Right ventricle myocardium superior (tissue), 1 donor: ENCODE measurements around the gene CA9. TPM values are rescaled to one million over a fixed set of nuclear protein-coding genes. Genes with fewer than 3 reads are reported as not detected.
A peak's percentile ranks its signal among the peaks of the same experiment; 100 is the strongest.

Experiments
- ATAC-seq: fragments of 200-7000 bp; cut with Tn5 transposase; one replicate; pipeline ENCODE4 v1.9.1; 2020; ENCODE audit warnings: mild to moderate bottlenecking; ENCODE audit not compliant: poor library complexity
- DNase-seq: peaks from one replicate; pipeline ENCODE4 v3.0.0-alpha.2; 2020
- intact Hi-C: fragments of 100-400 bp; cut with DNase I; formaldehyde crosslinking; loops from one replicate; pipeline ENCODE4 v1.11.2; 2022
- microRNA-seq: library from miRNA; unstranded; fragments of <30 nt; microRNA quantifications from one replicate; pipeline ENCODE4 v1.2.0, GENCODE V29; 2020
- total RNA-seq: library from RNA; stranded (reverse); fragmentation: NEBNext Ultra II Directional; extraction: Animal tissue kit (Norgen Biotek cat#: 25700); gene quantifications from one replicate; pipeline ENCODE4 v1.2.1, GENCODE V29; 2021
- donor health status: DM: no; HTN: yes; CAD: no; lungs with severe emphysema.

Gene CA9
- total RNA-seq, 1 donor from 2014 or later, result not detected

- intact Hi-C loops, result loop anchor here (5.0 kb wide), 2 partner anchors 33 to 63 kb away; no protein-coding TSS in a partner anchor
- ATAC-seq (no peak), DNase-seq (no peak)
Observed at GRCh38 chr9:35725362-35725761, 51.6 kb downstream of the CA9 start.

- intact Hi-C loops, result loop anchor here (5.0 kb wide), 2 partner anchors 35 to 65 kb away; no protein-coding TSS in a partner anchor
- DNase-seq, result peak; percentile 63
- ATAC-seq, result peak; percentile 62
Observed at GRCh38 chr9:35726931-35727330, 53.2 kb downstream of the CA9 start.

DNA sequence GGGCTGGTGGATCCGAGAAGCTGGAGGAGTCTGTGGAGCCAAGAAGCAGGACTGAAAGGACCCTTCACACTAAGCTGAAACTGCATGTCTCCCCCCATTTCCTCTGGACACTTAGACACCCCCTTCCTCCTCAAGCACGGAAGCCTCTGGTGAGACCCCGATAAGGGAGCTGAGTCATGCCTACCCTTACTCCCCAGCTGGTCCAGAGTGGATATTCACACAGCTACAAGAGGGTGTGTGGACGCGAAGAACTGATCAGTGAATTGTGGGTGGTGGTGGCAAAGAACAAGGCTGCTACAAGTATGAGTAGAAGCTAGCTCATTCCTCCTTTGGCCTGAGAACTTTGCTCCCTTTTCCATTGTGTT, 53.9 kb downstream of the CA9 start:
- ATAC-seq (no peak), DNase-seq (no peak)
- intact Hi-C loops, result loop anchor here (5.0 kb wide), 2 partner anchors 35 to 65 kb away; no protein-coding TSS in a partner anchor

DNA sequence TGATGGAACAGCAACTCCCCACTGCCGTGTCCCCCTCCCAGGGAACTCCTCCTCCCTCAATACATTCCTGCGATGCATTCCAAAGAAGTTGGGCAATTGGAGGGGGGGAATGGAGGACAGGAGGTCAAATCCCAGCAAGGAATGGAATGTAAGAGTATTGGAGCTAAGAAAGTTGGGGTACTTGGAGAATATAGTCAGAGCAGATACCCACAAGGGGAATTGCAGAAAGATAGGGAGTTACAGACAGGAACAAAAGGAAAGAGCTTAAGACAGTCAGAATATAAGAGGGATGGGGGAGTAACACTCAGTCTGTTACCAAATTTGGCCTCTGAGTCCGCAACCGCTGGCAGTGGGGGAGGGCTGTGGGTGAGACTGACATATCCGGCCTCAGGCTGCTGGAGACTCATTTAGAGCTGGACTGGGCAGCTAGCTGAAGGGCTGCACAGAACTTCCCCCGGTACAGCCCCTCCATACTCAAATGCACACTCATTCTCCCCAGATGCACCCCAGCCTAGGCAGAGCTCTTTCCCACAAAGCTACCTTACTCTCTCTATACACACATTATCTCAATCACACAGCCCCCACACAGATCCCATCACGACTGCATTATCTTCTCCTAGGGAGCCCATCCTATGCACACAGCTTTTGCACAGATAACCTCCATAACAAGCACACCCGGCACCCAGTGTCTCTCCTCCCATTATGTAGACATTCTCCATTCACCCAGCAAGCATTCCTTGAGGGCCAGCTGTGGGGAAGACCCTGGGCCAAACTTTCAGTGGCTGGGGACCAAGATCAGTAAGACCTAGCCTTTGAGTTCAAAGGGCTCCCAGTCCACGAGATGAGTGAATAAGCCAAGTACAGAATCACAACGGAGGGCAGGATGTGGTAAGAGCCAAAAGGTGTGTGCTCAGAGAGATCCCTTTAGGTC, 54.6 kb downstream of the CA9 start:
- ATAC-seq, result peak; percentile 47
- intact Hi-C loops, result loop anchor here (5.0 kb wide), 2 partner anchors 36 to 66 kb away; no protein-coding TSS in a partner anchor
- DNase-seq, result peak; percentile 85

DNA sequence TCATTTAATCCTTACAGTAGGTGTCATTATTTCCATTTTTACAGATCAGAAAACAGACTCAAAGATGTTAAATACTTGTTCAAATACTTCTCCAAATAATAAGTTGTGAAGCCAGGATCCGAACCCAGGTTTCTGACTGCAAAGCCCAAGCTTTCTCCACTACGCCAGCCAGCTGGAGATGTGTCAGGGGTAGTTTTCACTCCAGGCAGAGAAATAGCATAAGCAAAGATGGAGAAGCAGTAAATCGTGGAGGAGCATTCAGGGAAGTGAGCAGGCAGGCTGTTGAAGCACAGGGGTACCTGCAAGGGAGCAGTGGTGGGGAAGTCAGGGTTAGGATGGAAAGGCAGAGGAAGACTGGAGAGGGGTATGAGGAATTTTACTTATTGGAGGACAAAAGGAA, 55.4 kb downstream of the CA9 start:
- no peak for DNase-seq
- no peak for ATAC-seq
- intact Hi-C loops, result loop anchor here (5.0 kb wide), 2 partner anchors 37 to 67 kb away; no protein-coding TSS in a partner anchor

GRCh38 chr9:35729700-35730485, 56.2 kb downstream of the CA9 start:
- DNase-seq (peak; percentile 80), ATAC-seq (no peak)
- intact Hi-C loops, result loop anchor here (5.0 kb wide), 2 partner anchors 38 to 68 kb away; no protein-coding TSS in a partner anchor

GRCh38 chr9:35730486-35730854, 56.7 kb downstream of the CA9 start:
- ATAC-seq (no peak), DNase-seq (no peak)
- intact Hi-C loops, result no loop called here

Small RNA genes lying within 50 kb of the gene (microRNA-seq; reads per million reads assigned to microRNA genes)
- not detected for gene MIR6852

Other genes starting within 250 kb of the CA9 start
- gene RUSC2, start 183.8 kb upstream of the CA9 start, total RNA-seq, result 25.7 TPM
- gene TESK1, start 68.7 kb upstream of the CA9 start, total RNA-seq, result 25.0 TPM
- 0.59 TPM for gene CD72, start 55.5 kb upstream of the CA9 start, total RNA-seq
- gene SIT1, start 23.0 kb upstream of the CA9 start, total RNA-seq, result not detected
- 19,155 TPM for gene RMRP, start 15.9 kb upstream of the CA9 start, total RNA-seq
- 48.4 TPM for gene CCDC107, start 15.6 kb upstream of the CA9 start, total RNA-seq
- 0.24 TPM for gene ARHGEF39, start 8.7 kb upstream of the CA9 start, total RNA-seq
- gene TPM2, start 16.0 kb downstream of the CA9 start, total RNA-seq, result 966 TPM
- 252 TPM for gene TLN1, start 58.3 kb downstream of the CA9 start, total RNA-seq
- gene CREB3, start 58.7 kb downstream of the CA9 start, total RNA-seq, result 20.3 TPM
- 74.6 TPM for gene GBA2, start 75.3 kb downstream of the CA9 start, total RNA-seq
- gene RGP1, start 75.4 kb downstream of the CA9 start, total RNA-seq, result 28.5 TPM
- not detected for gene MSMP, start 80.3 kb downstream of the CA9 start, total RNA-seq
- gene NPR2, start 117.7 kb downstream of the CA9 start, total RNA-seq, result 24.2 TPM
- gene SPAG8, start 138.3 kb downstream of the CA9 start, total RNA-seq, result 1.8 TPM
- gene HINT2, start 141.1 kb downstream of the CA9 start, total RNA-seq, result 82.9 TPM
- gene FAM221B, start 154.8 kb downstream of the CA9 start, total RNA-seq, result not detected
- 13.3 TPM for gene TMEM8B, start 155.3 kb downstream of the CA9 start, total RNA-seq
- gene OR13J1, start 196.5 kb downstream of the CA9 start, total RNA-seq, result not detected
- gene HRCT1, start 232.3 kb downstream of the CA9 start, total RNA-seq, result 7.4 TPM
- 8.3 TPM for gene SPAAR, start 235.6 kb downstream of the CA9 start, total RNA-seq